Endodermal cell (in vitro differentiated cells): ENCODE results near the gene TMEM198. TPM values are rescaled to one million over a fixed set of nuclear protein-coding genes. Genes with fewer than 3 reads are reported as not detected.

Experiments used
- DNase-seq: peaks from one replicate; pipeline ENCODE4 v3.0.0-alpha.2; 2017
- H3K27ac ChIP-seq: 2 replicates; pipeline ENCODE4 v1.5.1; 2013; ENCODE audit warnings: mild to moderate bottlenecking, low read depth, low read length, moderate library complexity
- H3K27me3 ChIP-seq: 2 replicates; pipeline ENCODE4 v1.6.1; 2013; ENCODE audit warnings: mild to moderate bottlenecking, low read length, moderate library complexity; ENCODE audit not compliant: insufficient read depth, control insufficient read depth, poor library complexity, severe bottlenecking
- H3K36me3 ChIP-seq: 2 replicates; pipeline ENCODE4 v1.7.0; 2013; ENCODE audit warnings: mild to moderate bottlenecking, low read length, moderate library complexity; ENCODE audit not compliant: control insufficient read depth, insufficient read depth
- H3K4me1 ChIP-seq: one replicate; pipeline ENCODE4 v1.7.0; 2013; ENCODE audit warnings: low read length; ENCODE audit not compliant: control insufficient read depth, insufficient read depth
- H3K4me3 ChIP-seq: 2 replicates; pipeline ENCODE4 v1.5.1; 2013; ENCODE audit warnings: mild to moderate bottlenecking, low read length, moderate library complexity
- H3K9ac ChIP-seq: 2 replicates; pipeline ENCODE4 v1.6.1; 2013; ENCODE audit warnings: mild to moderate bottlenecking, low read length, moderate library complexity; ENCODE audit not compliant: poor library complexity, severe bottlenecking; ENCODE audit errors: extremely low read depth
- H3K9me3 ChIP-seq: 2 replicates; pipeline ENCODE4 v1.6.1; 2013; ENCODE audit warnings: mild to moderate bottlenecking, low read length, moderate library complexity; ENCODE audit not compliant: control insufficient read depth
- H3K27ac Mint-ChIP-seq: 2 replicates; pipeline ENCODE4 v1.8.0; 2020; ENCODE audit warnings: mixed read lengths
- H3K27me3 Mint-ChIP-seq: 2 replicates; pipeline ENCODE4 v1.8.0; 2021; ENCODE audit warnings: mild to moderate bottlenecking, mixed read lengths; ENCODE audit not compliant: insufficient read depth
- H3K36me3 Mint-ChIP-seq: 2 replicates; pipeline ENCODE4 v1.8.0; 2020; ENCODE audit warnings: low read depth, mixed read lengths
- H3K4me1 Mint-ChIP-seq: 2 replicates; pipeline ENCODE4 v1.8.0; 2020; ENCODE audit warnings: mixed read lengths
- H3K4me3 Mint-ChIP-seq: 2 replicates; pipeline ENCODE4 v1.8.0; 2020; ENCODE audit warnings: mild to moderate bottlenecking, moderate library complexity, mixed read lengths
- H3K9me3 Mint-ChIP-seq: 2 replicates; pipeline ENCODE4 v1.8.0; 2020; ENCODE audit warnings: mild to moderate bottlenecking, mixed read lengths
- WGBS, 2 experiments: methylation state at CpG; one replicate each; pipeline versions ENCODE4 v1.1.5 to v1.1.7; 2013; ENCODE audit warnings: missing lambda C conversion rate in 2 of 2, mixed read lengths in 1 of 2; ENCODE audit not compliant: insufficient coverage in 1 of 2, insufficient read length in 1 of 2; 5-methylcytosine and 5-hydroxymethylcytosine counted together
- total RNA-seq, 2 donors: library from RNA; stranded (reverse); fragmentation: NEBNext Ultra II Directional in 1 of 2; extraction: Animal tissue kit (Norgen Biotek cat#: 25700) in 1 of 2; gene quantifications; 2 replicates in 1 of 2; 3 replicates in 1 of 2; pipeline ENCODE4 v1.2.1, GENCODE V29; 2021
- TF ChIP-seq, protein P1 (sequence below): fragments of 200-600 bp; sonication (generic); conservative IDR thresholded peaks from 2 replicates; pipeline ENCODE4 v1.5.0; 2021; ENCODE audit warnings: antibody characterized with exemption, mild to moderate bottlenecking

TMEM198 gene
- total RNA-seq, 2 donors from 2014 or later = 2.6 to 3.9 TPM

DNA sequence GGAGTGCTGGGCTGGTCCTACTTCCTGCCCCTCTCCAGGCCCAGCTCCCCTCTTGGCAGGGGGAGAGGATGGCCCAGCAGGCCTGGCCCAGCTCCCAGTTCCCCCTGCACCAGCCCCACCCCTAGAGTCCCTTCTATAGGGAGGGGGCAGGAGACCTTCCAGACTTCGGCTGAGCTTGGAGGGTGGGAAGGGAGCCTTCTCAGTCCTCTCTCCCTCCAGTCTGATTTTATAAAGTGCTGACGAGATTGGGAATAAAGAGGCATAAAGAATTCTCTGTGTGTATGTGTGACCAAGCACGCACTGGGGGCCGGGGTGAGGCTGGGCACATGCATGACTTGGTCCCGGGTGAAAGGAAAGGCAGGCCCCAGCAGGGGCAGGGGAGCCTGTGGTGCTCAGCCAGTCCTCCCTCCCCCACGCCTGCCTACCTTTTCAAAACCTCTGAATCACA, 5.3 kb upstream of the TMEM198 start:
- Mint-ChIP-seq H3K9me3 (no peaks in the 10 kb centered on the region), H3K36me3 (peaks cover 20% of the 10 kb centered on the region), H3K4me3 (no peak overlapping the region), H3K27me3 (peaks cover 2% of the 10 kb centered on the region), H3K27ac (no peak overlapping the region), H3K4me1 (peaks cover 19% of the 10 kb centered on the region)
- peaks cover 8% of the 10 kb centered on the region for H3K4me1 ChIP-seq
- no peak for DNase-seq
- no peaks in the 10 kb centered on the region for H3K27me3 ChIP-seq
- peaks cover 19% of the 10 kb centered on the region for H3K36me3 ChIP-seq
- no peak overlapping the region for H3K4me3 ChIP-seq
- no peaks in the 10 kb centered on the region for H3K9me3 ChIP-seq
- WGBS, 2 experiments = 62 to 86% methylated on average over 4 to 6 of the region's 6 CpGs
- TF ChIP-seq, protein P1, sequence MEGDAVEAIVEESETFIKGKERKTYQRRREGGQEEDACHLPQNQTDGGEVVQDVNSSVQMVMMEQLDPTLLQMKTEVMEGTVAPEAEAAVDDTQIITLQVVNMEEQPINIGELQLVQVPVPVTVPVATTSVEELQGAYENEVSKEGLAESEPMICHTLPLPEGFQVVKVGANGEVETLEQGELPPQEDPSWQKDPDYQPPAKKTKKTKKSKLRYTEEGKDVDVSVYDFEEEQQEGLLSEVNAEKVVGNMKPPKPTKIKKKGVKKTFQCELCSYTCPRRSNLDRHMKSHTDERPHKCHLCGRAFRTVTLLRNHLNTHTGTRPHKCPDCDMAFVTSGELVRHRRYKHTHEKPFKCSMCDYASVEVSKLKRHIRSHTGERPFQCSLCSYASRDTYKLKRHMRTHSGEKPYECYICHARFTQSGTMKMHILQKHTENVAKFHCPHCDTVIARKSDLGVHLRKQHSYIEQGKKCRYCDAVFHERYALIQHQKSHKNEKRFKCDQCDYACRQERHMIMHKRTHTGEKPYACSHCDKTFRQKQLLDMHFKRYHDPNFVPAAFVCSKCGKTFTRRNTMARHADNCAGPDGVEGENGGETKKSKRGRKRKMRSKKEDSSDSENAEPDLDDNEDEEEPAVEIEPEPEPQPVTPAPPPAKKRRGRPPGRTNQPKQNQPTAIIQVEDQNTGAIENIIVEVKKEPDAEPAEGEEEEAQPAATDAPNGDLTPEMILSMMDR = no peak
- H3K9ac ChIP-seq = no peak overlapping the region
- no peak overlapping the region for H3K27ac ChIP-seq

GRCh38 chr2:219538956-219539788, 4.7 kb upstream of the TMEM198 start:
- Mint-ChIP-seq H3K27me3 (peaks cover under 1% of the 10 kb centered on the region), H3K4me1 (peaks cover 19% of the 10 kb centered on the region), H3K9me3 (no peaks in the 10 kb centered on the region), H3K36me3 (peaks cover 20% of the 10 kb centered on the region), H3K27ac (no peak overlapping the region), H3K4me3 (no peak overlapping the region)
- no peak overlapping the region for H3K27ac ChIP-seq
- TF ChIP-seq, protein P1 = no peak
- H3K36me3 ChIP-seq = peaks cover 19% of the 10 kb centered on the region
- peaks cover under 1% of the 10 kb centered on the region for H3K27me3 ChIP-seq
- H3K4me1 ChIP-seq = peaks cover 8% of the 10 kb centered on the region
- H3K9ac ChIP-seq = no peak overlapping the region
- DNase-seq = no peak
- no peaks in the 10 kb centered on the region for H3K9me3 ChIP-seq
- 94 to 97% methylated on average over 23 to 32 of the region's 32 CpGs for WGBS, 2 experiments
- H3K4me3 ChIP-seq = no peak overlapping the region

DNA sequence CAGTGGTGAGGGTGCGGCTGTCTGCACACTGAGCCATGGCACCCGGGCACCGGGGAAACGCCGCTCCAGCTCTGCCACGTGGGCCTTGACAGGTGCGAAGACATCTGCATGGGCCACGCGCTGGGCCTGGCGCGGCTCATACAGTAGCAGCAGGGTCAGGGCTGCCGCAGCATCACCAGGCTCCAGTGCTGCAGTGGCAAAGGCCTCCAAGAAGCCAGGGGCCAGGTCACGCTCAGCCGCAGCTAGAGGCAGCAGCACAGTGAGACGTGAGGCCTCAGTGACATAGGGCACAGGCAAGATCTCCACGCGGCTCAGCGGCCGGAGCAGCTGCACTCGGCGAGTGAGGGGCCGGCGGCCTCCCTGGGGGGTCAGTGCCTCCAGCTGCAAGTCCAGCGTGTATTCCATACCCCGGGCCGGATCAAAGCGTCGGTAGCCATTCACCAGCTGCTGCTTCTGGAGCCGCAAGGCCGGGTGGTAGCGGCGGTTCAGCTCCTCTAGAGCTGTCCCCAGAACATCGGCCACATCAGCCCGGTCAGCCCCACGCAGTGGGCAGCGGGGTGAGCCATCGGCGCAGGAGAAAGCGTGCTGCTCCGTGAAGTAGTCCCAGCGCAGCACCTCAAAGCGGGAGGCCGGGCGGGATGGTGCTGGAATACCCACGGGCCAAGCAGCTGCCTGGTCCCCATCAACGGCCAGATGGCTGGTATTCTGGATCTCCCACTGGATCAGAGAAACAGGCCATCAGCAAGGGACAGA, 3.7 kb upstream of the TMEM198 start:
- 95% methylated on average over 40 to 46 of the region's 46 CpGs for WGBS, 2 experiments
- Histone ChIP-seq H3K9ac (no peak overlapping the region), H3K36me3 (peaks cover 19% of the 10 kb centered on the region), H3K4me1 (peaks cover 11% of the 10 kb centered on the region), H3K4me3 (no peak overlapping the region), H3K27ac (no peak overlapping the region), H3K27me3 (peaks cover 10% of the 10 kb centered on the region), H3K9me3 (no peaks in the 10 kb centered on the region)
- Mint-ChIP-seq H3K4me1 (peaks cover 23% of the 10 kb centered on the region), H3K36me3 (peaks cover 20% of the 10 kb centered on the region), H3K4me3 (no peak overlapping the region), H3K27me3 (peaks cover 10% of the 10 kb centered on the region), H3K27ac (no peak overlapping the region), H3K9me3 (no peaks in the 10 kb centered on the region)
- TF ChIP-seq, protein P1 = no peak
- no peak for DNase-seq
